Psoas muscle (tissue), 8 donors: ENCODE data around the gene GSTO1. TPM values are rescaled to one million over a fixed set of nuclear protein-coding genes. Genes with fewer than 3 reads are reported as not detected.
"Not testable (repeated sequence)": the region's sequence is repeated elsewhere in the genome, so short reads cannot be mapped to it uniquely, and the experiment has no call there.

Source experiments
- ATAC-seq, 4 donors: fragments of 200-7000 bp; cut with Tn5 transposase; one replicate each; pipeline ENCODE4 v1.9.1; 2020; ENCODE audit warnings: moderate library complexity in 3 of 4, mild to moderate bottlenecking in 2 of 4
- DNase-seq, 2 donors: peaks; one replicate each; pipeline ENCODE4 v3.0.0-alpha.2; 2020
- H3K27ac ChIP-seq: fragments of 200-600 bp; one replicate; pipeline ENCODE4 v1.8.0; 2022
- H3K27me3 ChIP-seq, 3 donors: fragments of 200-600 bp in 1 of 3; one replicate each; pipeline versions ENCODE4 v1.6.1 to v1.8.0; 2013 to 2022; ENCODE audit warnings: low read length in 2 of 3, mild to moderate bottlenecking in 2 of 3, moderate library complexity in 1 of 3; ENCODE audit not compliant: insufficient read depth in 3 of 3
- H3K36me3 ChIP-seq, 2 donors: fragments of 200-600 bp in 1 of 2; one replicate each; pipeline versions ENCODE4 v1.6.1 to v1.8.0; 2013 to 2022; ENCODE audit warnings: low read depth in 1 of 2, mild to moderate bottlenecking in 1 of 2, moderate library complexity in 1 of 2; ENCODE audit not compliant: insufficient read depth in 1 of 2
- H3K4me1 ChIP-seq: fragments of 200-600 bp; one replicate; pipeline ENCODE4 v1.8.0; 2022
- H3K4me3 ChIP-seq: fragments of 200-600 bp; one replicate; pipeline ENCODE4 v1.8.0; 2022; ENCODE audit warnings: mild to moderate bottlenecking
- H3K9me3 ChIP-seq: fragments of 200-600 bp; one replicate; pipeline ENCODE4 v1.8.0; 2022
- WGBS, 3 donors: extraction: QIAGEN DNeasy Blood & Tissue Kit; methylation state at CpG; one replicate each; pipeline versions ENCODE4 v1.1.6 to v1.1.7; 2013; 5-methylcytosine and 5-hydroxymethylcytosine counted together
- intact Hi-C, 2 donors: fragments of 100-400 bp; cut with DNase I; formaldehyde crosslinking; loops; one replicate each; pipeline versions ENCODE4 v1.11.0 to v1.14.2; 2022
- polyA plus RNA-seq, 3 donors: library from polyadenylated mRNA; stranded (reverse); fragments of 200-250 nt; gene quantifications; one replicate each; pipeline ENCODE4 v1.2.3, GENCODE V29; 2013
- total RNA-seq, 4 donors: library from RNA; stranded (reverse); fragmentation: NEBNext Ultra II Directional in 2 of 4; extraction: Animal tissue kit (Norgen Biotek cat#: 25700) in 2 of 4; gene quantifications; one replicate each; pipeline versions ENCODE4 v1.2.1 to v1.2.4, GENCODE V29; 2021 to 2023
- TF ChIP-seq, protein P1 (sequence below): fragments of 200-600 bp; IDR thresholded peaks from one replicate; pipeline ENCODE4 v1.8.0; 2022; ENCODE audit warnings: antibody characterized with exemption
- donor health status: healthy with polysubstance abuse.
- donor health status: DM: no; HTN: no; CAD: no; lungs with moderate emphysema.
- donor health status: Bipolar disorder and iron deficiency.
- donor health status: healthy.
- donor health status: DM: yes; HTN: yes; CAD: no.
- donor health status: DM: no; HTN: no; CAD: no.
- donor health status: DM: no; HTN: no; CAD: no.
- donor health status: DM: yes; HTN: yes; CAD: no.

The GSTO1 gene
- total and polyA plus RNA-seq, 7 donors = 73.7 to 742 (median 120) TPM

GRCh38 chr10:104235801-104236200 lies 18.9 kb upstream of the GSTO1 start:
- Histone ChIP-seq H3K27ac (no peak overlapping the region), H3K9me3 (no peaks in the 10 kb centered on the region), H3K27me3 (no peaks in the 10 kb centered on the region), H3K4me1 (peaks cover 7% of the 10 kb centered on the region), H3K36me3 (no peaks in the 10 kb centered on the region), H3K4me3 (no peak overlapping the region)
- TF ChIP-seq, protein P1, sequence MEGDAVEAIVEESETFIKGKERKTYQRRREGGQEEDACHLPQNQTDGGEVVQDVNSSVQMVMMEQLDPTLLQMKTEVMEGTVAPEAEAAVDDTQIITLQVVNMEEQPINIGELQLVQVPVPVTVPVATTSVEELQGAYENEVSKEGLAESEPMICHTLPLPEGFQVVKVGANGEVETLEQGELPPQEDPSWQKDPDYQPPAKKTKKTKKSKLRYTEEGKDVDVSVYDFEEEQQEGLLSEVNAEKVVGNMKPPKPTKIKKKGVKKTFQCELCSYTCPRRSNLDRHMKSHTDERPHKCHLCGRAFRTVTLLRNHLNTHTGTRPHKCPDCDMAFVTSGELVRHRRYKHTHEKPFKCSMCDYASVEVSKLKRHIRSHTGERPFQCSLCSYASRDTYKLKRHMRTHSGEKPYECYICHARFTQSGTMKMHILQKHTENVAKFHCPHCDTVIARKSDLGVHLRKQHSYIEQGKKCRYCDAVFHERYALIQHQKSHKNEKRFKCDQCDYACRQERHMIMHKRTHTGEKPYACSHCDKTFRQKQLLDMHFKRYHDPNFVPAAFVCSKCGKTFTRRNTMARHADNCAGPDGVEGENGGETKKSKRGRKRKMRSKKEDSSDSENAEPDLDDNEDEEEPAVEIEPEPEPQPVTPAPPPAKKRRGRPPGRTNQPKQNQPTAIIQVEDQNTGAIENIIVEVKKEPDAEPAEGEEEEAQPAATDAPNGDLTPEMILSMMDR = no peak
- DNase-seq (no peak), ATAC-seq (no peak)
- 70 to 75% (median 72%) methylated on average over 3 of the region's 3 CpGs for WGBS, 3 donors
- intact Hi-C loops = no loop called here

DNA sequence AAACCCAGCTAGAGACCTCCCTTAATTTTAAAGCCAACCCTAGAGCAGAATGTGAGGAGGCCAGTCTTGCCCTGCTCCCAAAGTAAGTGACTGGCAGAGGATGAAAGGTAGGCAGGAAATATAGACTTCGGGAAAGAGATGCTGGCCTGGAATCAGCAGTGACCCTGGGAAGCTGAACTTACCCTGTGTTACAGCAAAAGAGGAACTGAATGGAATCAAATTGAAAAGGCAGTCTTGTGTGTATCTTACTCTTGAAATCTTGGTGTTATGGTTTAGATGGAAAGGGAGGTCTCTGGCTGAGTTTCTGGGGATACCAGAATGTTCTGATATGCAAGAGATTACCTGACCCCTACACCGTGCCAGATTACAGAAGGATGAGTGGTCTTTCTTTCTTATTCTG lies 14.6 kb upstream of the GSTO1 start:
- no peak overlapping the region for H3K27ac ChIP-seq
- no peaks in the 10 kb centered on the region for H3K9me3 ChIP-seq
- intact Hi-C loops = no loop called here
- H3K4me1 ChIP-seq = no peaks in the 10 kb centered on the region
- WGBS, 3 donors = 67 to 76% (median 73%) methylated on average over 2 of the region's 2 CpGs
- H3K27me3 ChIP-seq = no peaks in the 10 kb centered on the region
- no peak for DNase-seq
- H3K4me3 ChIP-seq = no peak overlapping the region
- TF ChIP-seq, protein P1 = no peak
- ATAC-seq = no peak
- no peaks in the 10 kb centered on the region for H3K36me3 ChIP-seq

DNA sequence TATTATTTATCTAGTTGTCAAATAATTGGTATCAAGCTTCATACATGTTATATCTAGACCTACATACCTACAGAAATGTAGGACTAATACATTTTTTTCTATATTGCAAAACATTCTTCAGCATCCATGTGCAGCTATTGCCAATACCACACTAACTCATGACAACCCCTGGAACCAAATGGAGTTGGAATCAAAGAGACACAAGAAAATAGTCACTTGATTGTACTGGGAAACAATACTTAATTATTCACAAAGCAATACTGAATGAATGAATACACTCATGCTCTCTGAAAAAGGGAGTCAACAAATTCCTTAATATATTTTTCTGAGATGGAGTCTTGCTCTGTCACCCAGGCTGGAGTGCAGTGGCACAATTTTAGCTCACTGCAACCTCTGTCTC lies 12.1 kb upstream of the GSTO1 start:
- no peak overlapping the region for H3K27ac ChIP-seq
- intact Hi-C loops = no loop called here
- H3K9me3 ChIP-seq = no peaks in the 10 kb centered on the region
- TF ChIP-seq, protein P1 = no peak
- ATAC-seq (no peak), DNase-seq (no peak)
- H3K4me3 ChIP-seq = no peak overlapping the region
- H3K27me3 ChIP-seq = no peaks in the 10 kb centered on the region
- no peaks in the 10 kb centered on the region for H3K4me1 ChIP-seq
- no peaks in the 10 kb centered on the region for H3K36me3 ChIP-seq

DNA sequence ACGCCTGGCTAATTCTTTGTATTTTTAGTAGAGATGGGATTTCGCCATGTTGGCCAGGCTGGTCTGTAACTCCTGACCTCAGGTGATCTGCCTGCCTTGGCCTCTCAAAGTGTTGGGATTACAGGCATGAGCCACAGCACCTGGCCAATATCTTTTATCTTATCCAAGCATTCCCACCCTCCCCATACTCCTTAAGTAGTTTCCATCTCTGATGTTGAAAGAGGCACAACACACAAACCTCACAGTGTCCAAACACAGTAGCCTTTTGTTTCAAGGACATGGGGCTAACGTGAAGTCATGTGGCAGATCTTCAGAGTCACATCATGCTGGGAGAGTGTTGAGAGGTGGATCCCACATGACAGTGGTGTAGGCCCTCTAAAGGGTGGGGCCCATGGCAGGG lies 11.7 kb upstream of the GSTO1 start:
- intact Hi-C loops = not testable (repeated sequence)

DNA sequence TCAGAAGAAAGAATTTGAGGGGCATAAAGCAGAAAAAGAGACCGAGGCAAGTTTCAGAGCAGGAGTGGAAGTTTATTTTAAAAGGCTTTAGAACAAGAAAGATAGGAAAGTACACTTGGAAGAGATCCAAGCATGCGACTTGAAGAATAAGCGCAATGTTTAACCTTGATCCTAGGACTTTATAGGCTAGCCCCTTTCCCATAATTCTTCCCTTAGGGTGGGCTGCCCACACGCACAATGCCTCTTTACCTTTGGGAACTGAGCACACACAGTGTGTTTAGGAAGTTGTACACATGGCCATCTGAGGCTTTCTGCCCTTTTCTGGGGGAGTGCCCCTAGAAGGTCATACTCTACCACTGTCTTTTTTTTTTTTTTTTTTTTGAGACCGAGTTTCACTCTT lies 11.2 kb upstream of the GSTO1 start:
- H3K27ac ChIP-seq = no peak overlapping the region
- no peaks in the 10 kb centered on the region for H3K4me1 ChIP-seq
- TF ChIP-seq, protein P1 = no peak
- intact Hi-C loops = no loop called here
- H3K4me3 ChIP-seq = no peak overlapping the region
- WGBS, 3 donors = 82 to 83% (median 83%) methylated on average over 4 to 5 of the region's 5 CpGs
- H3K27me3 ChIP-seq = no peaks in the 10 kb centered on the region
- ATAC-seq (no peak), DNase-seq (no peak)
- H3K9me3 ChIP-seq = no peaks in the 10 kb centered on the region
- no peaks in the 10 kb centered on the region for H3K36me3 ChIP-seq

More for the DNA sequence above, 11.7 kb upstream of the GSTO1 start:
- not testable (repeated sequence) for H3K27ac ChIP-seq, DNase-seq, H3K4me1 ChIP-seq, ATAC-seq, H3K9me3 ChIP-seq, H3K27me3 ChIP-seq, H3K4me3 ChIP-seq, H3K36me3 ChIP-seq
- 81 to 93% (median 82%) methylated on average over 3 of the region's 3 CpGs for WGBS, 3 donors
